HG02642 (cell line): ENCODE data around the gene MANBA.
"Not testable (repeated sequence)": the region's sequence is repeated elsewhere in the genome, so short reads cannot be mapped to it uniquely, and the experiment has no call there.

Source experiments
- ATAC-seq: cut with Tn5 transposase; IDR thresholded peaks from one replicate; pipeline ENCODE4 v1.9.1; 2021; ENCODE audit warnings: mild to moderate bottlenecking; ENCODE audit not compliant: unreplicated experiment, poor library complexity

MANBA gene

GRCh38 chr4:102772738-102773340 lies 12.1 kb upstream of the MANBA start:
- no peak for ATAC-seq

- no peak for ATAC-seq
Measured at GRCh38 chr4:102764901-102765300, 4.1 kb upstream of the MANBA start.

DNA sequence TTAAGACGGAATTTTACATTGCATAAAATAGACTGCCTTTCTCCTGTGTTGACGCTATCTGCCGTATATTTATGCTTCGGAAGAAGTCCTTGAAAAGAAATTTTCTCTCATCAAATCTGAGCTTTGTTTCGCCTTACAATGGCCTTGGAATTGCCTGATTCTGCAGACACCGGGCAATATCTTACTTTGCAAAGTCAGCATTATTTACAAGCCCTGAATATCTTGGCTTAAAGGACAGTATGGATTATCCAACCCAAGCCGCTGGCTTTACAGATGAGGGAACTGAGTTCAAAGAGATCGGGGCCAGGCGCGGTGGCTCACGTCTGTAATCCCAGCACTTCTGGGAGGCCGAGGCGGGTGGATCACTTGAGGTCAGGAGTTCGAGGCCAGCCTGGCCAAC lies 1.1 kb upstream of the MANBA start:
- ATAC-seq = no peak

GRCh38 chr4:102761296-102761701 lies 531 bp upstream of the MANBA start:
- ATAC-seq = peak; percentile 11

GRCh38 chr4:102759831-102760644 lies 730 bp downstream of the MANBA start:
- ATAC-seq = peak; percentile 64

GRCh38 chr4:102758241-102759160 lies 2.3 kb downstream of the MANBA start:
- no peak for ATAC-seq

- no peak for ATAC-seq
Measured at GRCh38 chr4:102757681-102758080, 3.1 kb downstream of the MANBA start.

- ATAC-seq = no peak
Measured at GRCh38 chr4:102754044-102754443, 6.7 kb downstream of the MANBA start.

DNA sequence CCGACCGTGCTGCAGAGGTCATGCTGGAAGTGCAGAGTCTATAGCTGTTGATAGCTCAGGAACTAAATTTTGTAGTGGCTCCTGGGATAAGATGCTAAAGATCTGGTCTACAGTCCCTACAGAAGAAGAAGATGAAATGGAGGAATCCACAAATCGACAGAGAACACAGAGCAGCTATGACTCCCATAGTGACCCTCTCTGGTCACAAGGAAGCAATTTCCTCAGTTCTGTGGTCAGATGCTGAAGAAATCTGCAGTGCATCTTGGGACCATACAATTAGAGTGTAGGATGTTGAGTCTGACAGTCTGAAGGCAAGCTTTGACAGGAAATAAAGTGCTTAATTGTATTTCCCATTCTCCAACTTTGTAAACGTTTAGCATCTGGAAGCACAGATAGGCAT lies 8.8 kb downstream of the MANBA start:
- no peak for ATAC-seq

- peak; percentile 100 for ATAC-seq
Measured at GRCh38 chr4:102743352-102743751, 17.4 kb downstream of the MANBA start.

DNA sequence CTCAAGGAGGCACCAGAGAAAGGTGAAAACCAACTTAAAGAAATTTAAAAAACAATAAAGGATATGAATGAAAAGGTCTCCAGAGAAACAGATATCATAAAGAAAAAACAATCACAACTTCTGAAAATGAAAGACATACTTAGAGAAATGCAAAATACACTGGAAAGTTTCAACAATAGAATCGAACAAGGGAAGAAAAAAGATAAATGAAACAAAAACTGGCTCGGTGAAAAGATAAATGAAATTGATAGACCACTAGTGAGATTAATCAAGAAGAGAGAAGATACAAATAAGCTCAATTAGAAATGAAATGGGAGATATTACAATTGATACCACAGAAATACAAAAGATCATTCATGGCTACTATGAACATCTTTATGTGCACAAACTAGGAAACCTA lies 22.0 kb downstream of the MANBA start:
- not testable (repeated sequence) for ATAC-seq

GRCh38 chr4:102736636-102737549 lies 23.9 kb downstream of the MANBA start:
- ATAC-seq = no peak

DNA sequence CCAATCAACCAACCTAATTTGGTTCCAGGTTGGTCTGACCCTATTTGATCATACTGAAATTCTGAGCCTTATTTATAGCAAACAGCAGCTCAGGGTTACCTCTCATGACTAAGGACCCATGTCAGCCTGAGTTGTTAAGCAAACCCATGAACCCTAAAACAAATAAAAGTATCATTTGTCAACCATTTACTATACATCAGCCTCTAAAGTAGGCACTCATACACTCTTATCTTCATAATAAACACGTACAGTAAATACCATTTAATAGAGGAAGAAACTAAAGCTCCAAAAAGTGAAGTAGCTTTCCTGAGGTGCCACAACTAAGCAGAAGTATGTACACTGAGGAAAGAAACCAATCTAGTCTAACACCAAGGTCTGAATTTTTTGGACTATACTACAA lies 25.2 kb downstream of the MANBA start:
- ATAC-seq = no peak

- ATAC-seq = peak; percentile 99
Measured at GRCh38 chr4:102734591-102735385, 26.0 kb downstream of the MANBA start.

- no peak for ATAC-seq
Measured at GRCh38 chr4:102734116-102734515, 26.7 kb downstream of the MANBA start.

DNA sequence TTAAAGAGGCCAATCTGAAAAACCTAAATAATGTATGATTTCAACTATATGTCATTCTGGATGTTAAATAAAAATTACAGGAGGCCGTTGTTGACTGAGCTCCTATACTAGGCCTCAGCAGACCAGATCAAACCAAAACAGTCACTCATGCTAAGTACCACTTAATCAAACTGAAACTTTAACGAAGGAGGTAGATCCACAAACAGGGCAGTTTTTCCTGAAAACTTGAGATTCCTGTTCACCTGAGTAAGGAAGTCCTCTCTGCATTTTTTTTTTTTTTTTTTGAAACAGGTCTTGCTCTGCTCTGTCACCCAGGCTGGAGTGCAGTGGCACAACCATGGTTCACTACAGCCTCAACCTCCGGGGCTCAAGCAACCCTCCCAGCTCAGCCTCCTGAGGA lies 27.7 kb downstream of the MANBA start:
- ATAC-seq = no peak

DNA sequence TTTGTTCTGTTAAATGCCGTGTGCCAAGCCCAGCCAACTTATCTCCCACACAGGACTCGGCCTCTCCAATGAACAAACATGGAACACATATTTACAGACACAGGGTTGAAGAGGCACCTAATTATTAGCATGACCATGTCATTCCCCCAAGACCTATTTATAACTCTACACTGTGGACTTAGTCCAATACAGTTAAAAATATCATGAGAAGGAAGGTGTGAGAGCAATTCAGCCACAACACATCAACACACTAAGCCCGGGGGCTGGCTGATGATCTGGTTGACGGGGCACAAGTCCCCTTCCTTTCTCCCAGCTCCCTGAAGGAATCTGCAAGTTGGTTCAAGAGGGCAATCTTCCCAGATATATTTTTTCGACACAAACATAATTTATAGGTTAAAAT lies 28.1 kb downstream of the MANBA start:
- ATAC-seq = no peak

DNA sequence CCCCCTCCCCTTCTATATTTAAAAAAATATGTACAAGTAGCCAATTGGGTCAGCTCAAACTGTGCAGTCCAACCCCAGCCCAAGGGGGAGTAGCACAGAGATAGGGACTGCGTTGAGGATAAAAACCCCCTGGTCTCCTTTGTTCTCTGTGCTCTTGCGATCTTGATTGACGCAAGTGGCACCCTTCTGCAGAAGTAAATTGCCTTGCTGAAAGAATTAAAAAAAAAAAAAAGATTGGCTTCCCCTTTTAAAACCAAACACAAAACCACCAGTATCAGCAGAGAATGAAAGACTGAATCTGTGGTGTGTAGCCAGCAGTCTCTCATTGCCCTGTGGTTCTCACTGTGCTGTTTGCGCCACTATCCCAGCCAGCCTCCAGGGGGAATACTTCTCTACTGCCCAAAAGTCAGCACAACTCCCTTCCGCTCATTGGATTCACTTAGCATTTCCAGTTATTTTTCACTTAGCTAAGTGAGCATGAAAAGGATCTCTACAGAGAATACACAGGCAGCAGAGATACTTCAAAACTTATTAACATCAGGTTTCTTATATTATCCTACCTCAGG lies 29.7 kb downstream of the MANBA start:
- ATAC-seq = no peak

GRCh38 chr4:102729486-102729885 lies 31.3 kb downstream of the MANBA start:
- ATAC-seq = not testable (repeated sequence)
